A549 (cell line): ENCODE measurements around the gene KCTD5. TPM values are rescaled to one million over a fixed set of nuclear protein-coding genes. Genes with fewer than 3 reads are reported as not detected.

ENCODE experiments used
- ATAC-seq, 2 experiments: fragments of 200-7000 bp in 1 of 2; fragments of >200 bp in 1 of 2; cut with Nextera tagmentation in 1 of 2; cut with Tn5 transposase in 1 of 2; 3 replicates each; pipeline versions ENCODE4 v1.8.0 to v1.9.1; 2018 to 2020; ENCODE audit warnings: mild to moderate bottlenecking in 1 of 2, moderate library complexity in 1 of 2
- CTCF ChIA-PET: fragments of 300-600 bp; sonication (Branson Sonifier 250); formaldehyde crosslinking; extraction: SDS; loops from one replicate; lab custom pipeline; 2021; ENCODE audit warnings: antibody characterized with exemption, inconsistent platforms; lab: Yijun Ruan, JAX
- POLR2A ChIA-PET: fragments of 350-600 bp; formaldehyde crosslinking; extraction: SDS; loops from one replicate; lab custom pipeline; 2021; ENCODE audit warnings: antibody characterized with exemption, inconsistent platforms; lab: Yijun Ruan, JAX
- DNase-seq, 2 experiments: peaks; one replicate each; pipeline versions ENCODE4 v3.0.0 to v3.0.0-alpha.2; 2011 to 2016; ENCODE audit warnings: low read depth in 1 of 2, low spot score in 1 of 2
- FAIRE-seq: peaks from 2 replicates; lab custom pipeline; 2011; peaks lifted over from hg19 to GRCh38; lab: Jason Lieb, UNC
- H3K27ac ChIP-seq, 2 experiments: fragments of >200 bp; sonication (Bioruptor Twin); formaldehyde crosslinking; 3 replicates each; pipeline ENCODE4 v1.5.1; 2016 to 2017
- H3K4me1 ChIP-seq: fragments of >200 bp; sonication (Bioruptor Twin); formaldehyde crosslinking; 3 replicates; pipeline ENCODE4 v1.6.1; 2016
- H3K4me2 ChIP-seq: fragments of >200 bp; sonication (Bioruptor Twin); formaldehyde crosslinking; 3 replicates; pipeline ENCODE4 v1.6.1; 2016
- H3K4me3 ChIP-seq: fragments of >200 bp; sonication (Bioruptor Twin); formaldehyde crosslinking; 3 replicates; pipeline ENCODE4 v1.5.1; 2016
- H3K9me3 ChIP-seq: fragments of >200 bp; sonication (Bioruptor Twin); formaldehyde crosslinking; 3 replicates; pipeline ENCODE4 v1.6.1; 2016
- CEBPB ChIP-seq, 2 experiments: fragments of >200 bp in 1 of 2; sonication (Bioruptor Twin) in 1 of 2; formaldehyde crosslinking in 1 of 2; IDR thresholded peaks; 2 replicates each; pipeline ENCODE4 v1.6.1; 2012 to 2016
- CHD2 ChIP-seq: fragments of 150-350 bp; IDR thresholded peaks from 2 replicates; pipeline ENCODE4 v1.6.1; 2014; ENCODE audit warnings: low read length; ENCODE audit not compliant: partially characterized antibody
- CHD4 ChIP-seq: fragments of 200-600 bp; sonication (generic); IDR thresholded peaks from 2 replicates; pipeline ENCODE4 v1.6.1; 2016; ENCODE audit warnings: antibody characterized with exemption, mild to moderate bottlenecking, borderline replicate concordance
- EHMT2 ChIP-seq: fragments of 200-600 bp; sonication (generic); IDR thresholded peaks from 2 replicates; pipeline ENCODE4 v1.6.1; 2016; ENCODE audit warnings: antibody characterized with exemption, low read depth, mild to moderate bottlenecking, moderate library complexity
- ELK1 ChIP-seq: fragments of 150-350 bp; IDR thresholded peaks from 2 replicates; pipeline ENCODE4 v1.6.1; 2014; ENCODE audit warnings: low read depth, mild to moderate bottlenecking, low read length
- FOSL2 ChIP-seq, 2 experiments: fragments of 450-650 bp in 1 of 2; fragments of >200 bp in 1 of 2; sonication (Bioruptor Twin) in 1 of 2; formaldehyde crosslinking; IDR thresholded peaks; 2 replicates each; pipeline versions ENCODE4 v1.5.0 to v1.6.1; 2016 to 2020; ENCODE audit warnings: mild to moderate bottlenecking in 1 of 2, moderate library complexity in 1 of 2
- FOXS1 ChIP-seq: fragments of 250-450 bp; sonication (Bioruptor Pico); IDR thresholded peaks from 2 replicates; pipeline ENCODE4 v1.5.0; 2020; ENCODE audit warnings: mild to moderate bottlenecking, moderate library complexity
- HDAC2 ChIP-seq: fragments of 200-600 bp; sonication (generic); IDR thresholded peaks from 2 replicates; pipeline ENCODE4 v1.6.1; 2016
- HOXA7 ChIP-seq: fragments of 250-450 bp; sonication (Bioruptor Pico); IDR thresholded peaks from 2 replicates; pipeline ENCODE4 v1.5.0; 2020; ENCODE audit warnings: mild to moderate bottlenecking, moderate library complexity
- JUN ChIP-seq, 2 experiments: fragments of >200 bp; sonication (Bioruptor Twin); formaldehyde crosslinking; IDR thresholded peaks; 2 replicates in 1 of 2; 3 replicates in 1 of 2; pipeline ENCODE4 v1.6.1; 2016 to 2017
- MAFK ChIP-seq: fragments of 450-650 bp; IDR thresholded peaks from 2 replicates; pipeline ENCODE4 v1.6.1; 2014; ENCODE audit not compliant: partially characterized antibody
- MAX ChIP-seq: IDR thresholded peaks from 2 replicates; pipeline ENCODE4 v1.6.1; 2012
- NPAS2 ChIP-seq: fragments of 250-450 bp; sonication (Bioruptor Pico); IDR thresholded peaks from 2 replicates; pipeline ENCODE4 v1.8.0; 2022; ENCODE audit warnings: mild to moderate bottlenecking, moderate library complexity, borderline replicate concordance
- NR3C1 ChIP-seq: fragments of >200 bp; sonication (Bioruptor Twin); formaldehyde crosslinking; IDR thresholded peaks from 3 replicates; pipeline ENCODE4 v1.6.1; 2017
- PHF8 ChIP-seq: fragments of 200-600 bp; sonication (generic); IDR thresholded peaks from 2 replicates; pipeline ENCODE4 v1.6.1; 2016; ENCODE audit warnings: low read depth, mild to moderate bottlenecking, antibody characterized with exemption, moderate library complexity, borderline replicate concordance
- RAD21 ChIP-seq, 2 experiments: fragments of >200 bp in 1 of 2; sonication (Bioruptor Twin) in 1 of 2; formaldehyde crosslinking in 1 of 2; IDR thresholded peaks in 1 of 2; conservative IDR thresholded peaks in 1 of 2; 2 replicates in 1 of 2; 3 replicates in 1 of 2; pipeline ENCODE4 v1.6.1; 2012 to 2018; ENCODE audit warnings: inconsistent platforms in 1 of 2
- RNF2 ChIP-seq: fragments of 200-600 bp; sonication (generic); IDR thresholded peaks from 2 replicates; pipeline ENCODE4 v1.6.1; 2016; ENCODE audit warnings: low read depth, mild to moderate bottlenecking, antibody characterized with exemption, moderate library complexity, borderline replicate concordance
- SMC3 ChIP-seq: fragments of >200 bp; sonication (Bioruptor Twin); formaldehyde crosslinking; IDR thresholded peaks from 3 replicates; pipeline ENCODE4 v1.6.1; 2018; ENCODE audit warnings: inconsistent platforms
- SREBF2 ChIP-seq: fragments of 450-650 bp; IDR thresholded peaks from 2 replicates; pipeline ENCODE4 v1.6.1; 2014; ENCODE audit warnings: mild to moderate bottlenecking, moderate library complexity
- ZSCAN20 ChIP-seq: fragments of 250-450 bp; sonication (Bioruptor Pico); IDR thresholded peaks from 2 replicates; pipeline ENCODE4 v1.8.0; 2022; ENCODE audit warnings: mild to moderate bottlenecking, moderate library complexity
- WGBS: methylation state at CpG from one replicate; pipeline ENCODE4 v1.1.6; 2017; ENCODE audit errors: missing lambda C conversion rate; 5-methylcytosine and 5-hydroxymethylcytosine counted together
- polyA plus RNA-seq, 4 experiments: library from polyadenylated mRNA; depleted of rRNA in 3 of 4; stranded (reverse); fragments of >200 nt; fragmentation: RNase III in 1 of 4; extraction: RNeasy Plus Mini Kit Qiagen cat#74134 plus additional on column Dnase treatment in 1 of 4; gene quantifications; 2 replicates in 3 of 4; 3 replicates in 1 of 4; pipeline ENCODE4 v1.2.3, GENCODE V29; 2011 to 2017
- TF ChIP-seq, protein P1 (sequence below): fragments of >200 bp; sonication (Bioruptor Twin); formaldehyde crosslinking; IDR thresholded peaks from 3 replicates; pipeline ENCODE4 v1.5.1; 2016
- TF ChIP-seq, protein P2 (sequence below): fragments of 200-600 bp; sonication (generic); IDR thresholded peaks from 2 replicates; pipeline ENCODE4 v1.6.1; 2016; ENCODE audit warnings: antibody characterized with exemption, mild to moderate bottlenecking, moderate library complexity

The KCTD5 gene
- polyA plus RNA-seq, 2 of the 4 experiments (the other 2 are of a cell fraction), result 22.8 to 26.1 TPM

DNA sequence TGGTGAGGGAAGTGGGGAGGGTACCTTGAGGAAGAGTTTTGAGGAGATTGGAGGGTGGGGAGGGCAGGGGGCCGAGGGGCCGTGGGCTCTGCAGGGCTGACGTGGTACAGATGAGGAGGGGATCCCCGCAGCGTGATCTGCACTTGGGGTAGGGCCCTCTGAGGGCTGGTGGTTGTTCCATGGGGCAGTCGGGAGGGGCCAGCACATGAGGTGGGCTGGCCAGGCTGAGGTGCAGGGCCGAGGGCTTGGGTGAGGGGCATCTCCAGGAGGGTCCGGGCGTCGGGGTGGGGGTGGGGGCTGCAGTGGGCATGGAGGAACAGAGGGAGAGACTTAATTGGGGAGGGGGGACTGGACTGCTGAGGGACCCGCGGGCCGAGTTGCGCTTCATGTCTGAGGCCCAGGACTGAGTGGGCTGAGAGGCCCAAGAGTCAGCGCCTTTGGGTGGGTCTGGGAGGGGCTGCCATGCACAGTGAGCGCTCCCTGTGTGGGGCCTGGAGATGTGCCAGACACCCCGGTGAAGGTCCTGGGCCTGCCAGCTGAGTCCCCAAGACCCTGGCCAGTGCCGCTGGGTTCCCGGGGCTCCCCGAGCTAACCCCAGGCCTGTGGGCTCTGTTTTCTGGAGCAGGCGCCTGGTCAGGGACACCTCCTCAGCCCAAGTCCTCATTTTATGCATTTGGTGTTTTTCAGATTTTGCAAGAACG lies 24.4 kb downstream of the KCTD5 start:
- Histone ChIP-seq H3K4me1 (no peaks in the 10 kb centered on the region), H3K4me2 (no peak overlapping the region), H3K9me3 (no peaks in the 10 kb centered on the region), H3K4me3 (no peak overlapping the region), H3K27ac (no peak overlapping the region)
- CTCF ChIA-PET, result interaction anchor here (1.2 to 1.7 kb wide), 2 partner anchors 11 to 117 kb away, joined by 4 to 5 read pairs; no protein-coding TSS in a partner anchor
- FAIRE-seq (no peak), DNase-seq (no peak), ATAC-seq (no peak)
- no peak for TF ChIP-seq SREBF2
- WGBS, result 89% methylated on average over 12 of the region's 22 CpGs
- POLR2A ChIA-PET, result interaction anchor here (1.4 kb wide), 1 partner anchor 24 kb away, joined by 3 read pairs; the partner anchor contains the start of gene KCTD5

DNA sequence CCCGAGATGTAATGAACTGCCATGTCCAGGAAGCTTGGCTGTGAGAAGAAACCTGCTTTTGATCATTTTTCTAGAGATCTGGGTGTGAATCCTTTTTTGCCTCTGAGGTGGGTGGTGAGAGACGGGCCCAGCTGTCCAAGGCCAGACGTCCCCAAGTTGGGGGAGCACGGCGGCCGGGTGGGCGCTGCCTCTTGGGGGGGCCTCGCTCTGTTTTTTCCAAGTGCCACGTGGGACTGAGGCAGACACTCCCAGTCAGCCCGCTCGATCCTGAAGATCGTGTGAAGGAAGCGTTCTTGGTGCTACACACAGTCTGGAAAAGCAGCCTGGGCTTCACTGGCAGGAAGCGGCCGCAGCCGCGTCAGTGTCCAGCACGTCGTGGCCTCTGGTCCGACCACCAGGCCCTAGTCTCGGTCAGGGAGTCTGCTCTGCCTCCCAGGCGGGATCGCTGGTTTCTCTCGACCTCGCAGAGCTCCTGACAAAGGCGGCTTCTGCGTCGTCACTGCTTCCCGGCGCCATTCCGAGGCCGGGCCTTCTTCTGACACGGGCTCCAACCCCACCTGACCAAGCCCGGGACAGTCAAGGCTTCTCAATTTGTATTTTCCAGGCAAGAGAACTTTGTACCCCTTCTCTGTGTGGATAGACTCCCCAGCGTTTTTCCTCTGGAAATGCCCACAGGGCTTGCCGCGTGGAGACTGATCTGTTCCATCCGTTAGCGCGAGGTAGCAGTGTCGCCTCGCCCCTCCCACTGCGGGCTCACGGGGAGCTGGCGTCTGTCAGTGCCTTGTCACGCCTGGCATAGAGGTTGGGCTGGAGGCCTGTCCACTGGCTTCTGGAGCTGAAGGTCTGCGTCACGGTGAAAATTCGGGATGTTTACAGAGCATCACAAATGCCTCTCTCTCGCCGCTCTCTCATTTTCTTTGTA lies 25.3 kb downstream of the KCTD5 start:
- ATAC-seq, result no peak
- Histone ChIP-seq H3K4me1 (no peaks in the 10 kb centered on the region), H3K9me3 (no peaks in the 10 kb centered on the region), H3K4me2 (no peak overlapping the region), H3K27ac (no peak overlapping the region), H3K4me3 (no peak overlapping the region)
- 91% methylated on average over 46 of the region's 51 CpGs for WGBS
- ChIA-PET POLR2A (interaction anchor here (1.3 kb wide), 1 partner anchor 25 kb away, joined by 3 read pairs; the partner anchor contains the start of gene KCTD5), CTCF (interaction anchor here (0.9 to 1.7 kb wide), 2 partner anchors 10 kb away, joined by 3 to 5 read pairs; no protein-coding TSS in a partner anchor)
- no peak for FAIRE-seq
- no peak for TF ChIP-seq NPAS2 (CRISPR knock-in tag)
- no peak for TF ChIP-seq CEBPB (IDR thresholded peaks at IDR 0.05)
- no peak for TF ChIP-seq EHMT2
- TF ChIP-seq NR3C1, result no peak
- TF ChIP-seq ZSCAN20 (CRISPR knock-in tag), result no peak
- TF ChIP-seq ELK1, result no peak
- TF ChIP-seq FOSL2 (IDR thresholded peaks at IDR 0.05), result no peak
- TF ChIP-seq FOSL2 (CRISPR knock-in tag; IDR thresholded peaks at IDR 0.05), result no peak
- TF ChIP-seq, protein P1, sequence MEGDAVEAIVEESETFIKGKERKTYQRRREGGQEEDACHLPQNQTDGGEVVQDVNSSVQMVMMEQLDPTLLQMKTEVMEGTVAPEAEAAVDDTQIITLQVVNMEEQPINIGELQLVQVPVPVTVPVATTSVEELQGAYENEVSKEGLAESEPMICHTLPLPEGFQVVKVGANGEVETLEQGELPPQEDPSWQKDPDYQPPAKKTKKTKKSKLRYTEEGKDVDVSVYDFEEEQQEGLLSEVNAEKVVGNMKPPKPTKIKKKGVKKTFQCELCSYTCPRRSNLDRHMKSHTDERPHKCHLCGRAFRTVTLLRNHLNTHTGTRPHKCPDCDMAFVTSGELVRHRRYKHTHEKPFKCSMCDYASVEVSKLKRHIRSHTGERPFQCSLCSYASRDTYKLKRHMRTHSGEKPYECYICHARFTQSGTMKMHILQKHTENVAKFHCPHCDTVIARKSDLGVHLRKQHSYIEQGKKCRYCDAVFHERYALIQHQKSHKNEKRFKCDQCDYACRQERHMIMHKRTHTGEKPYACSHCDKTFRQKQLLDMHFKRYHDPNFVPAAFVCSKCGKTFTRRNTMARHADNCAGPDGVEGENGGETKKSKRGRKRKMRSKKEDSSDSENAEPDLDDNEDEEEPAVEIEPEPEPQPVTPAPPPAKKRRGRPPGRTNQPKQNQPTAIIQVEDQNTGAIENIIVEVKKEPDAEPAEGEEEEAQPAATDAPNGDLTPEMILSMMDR, result no peak
- TF ChIP-seq HOXA7 (CRISPR knock-in tag), result no peak
- TF ChIP-seq PHF8, result no peak
- TF ChIP-seq SMC3, result no peak
- no peak for TF ChIP-seq MAFK
- TF ChIP-seq FOXS1, result no peak
- no peak for TF ChIP-seq HDAC2
- DNase-seq, result no peak

DNA sequence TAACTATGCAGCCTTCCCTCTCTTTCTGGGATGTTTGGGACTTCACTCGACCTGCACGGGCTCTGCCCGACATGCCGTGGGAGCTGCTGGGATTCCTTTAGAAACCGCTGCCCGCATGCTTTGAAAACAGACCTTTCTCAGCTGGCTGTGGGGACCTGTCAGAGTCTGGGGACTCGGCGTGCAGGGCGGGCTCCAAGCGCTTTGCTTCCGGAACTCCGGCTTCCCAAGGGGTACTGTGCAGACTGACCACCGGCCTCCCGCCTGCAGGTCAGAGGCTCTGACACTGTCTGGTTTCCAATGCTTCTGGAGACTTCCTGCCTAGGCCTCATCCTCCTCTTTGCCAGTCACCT lies 25.9 kb downstream of the KCTD5 start:
- POLR2A ChIA-PET, result interaction anchor here (1.3 kb wide), 1 partner anchor 26 kb away, joined by 3 read pairs; the partner anchor contains the start of gene KCTD5
- TF ChIP-seq RAD21 (conservative IDR thresholded peaks at IDR 0.05 in 1 of 2, IDR thresholded peaks at IDR 0.05 in 1 of 2) (no peak), CHD2 (no peak), RNF2 (no peak), MAX (no peak), JUN (IDR thresholded peaks at IDR 0.05) (no peak), ELK1 (no peak), CHD4 (no peak)
- TF ChIP-seq, protein P2, sequence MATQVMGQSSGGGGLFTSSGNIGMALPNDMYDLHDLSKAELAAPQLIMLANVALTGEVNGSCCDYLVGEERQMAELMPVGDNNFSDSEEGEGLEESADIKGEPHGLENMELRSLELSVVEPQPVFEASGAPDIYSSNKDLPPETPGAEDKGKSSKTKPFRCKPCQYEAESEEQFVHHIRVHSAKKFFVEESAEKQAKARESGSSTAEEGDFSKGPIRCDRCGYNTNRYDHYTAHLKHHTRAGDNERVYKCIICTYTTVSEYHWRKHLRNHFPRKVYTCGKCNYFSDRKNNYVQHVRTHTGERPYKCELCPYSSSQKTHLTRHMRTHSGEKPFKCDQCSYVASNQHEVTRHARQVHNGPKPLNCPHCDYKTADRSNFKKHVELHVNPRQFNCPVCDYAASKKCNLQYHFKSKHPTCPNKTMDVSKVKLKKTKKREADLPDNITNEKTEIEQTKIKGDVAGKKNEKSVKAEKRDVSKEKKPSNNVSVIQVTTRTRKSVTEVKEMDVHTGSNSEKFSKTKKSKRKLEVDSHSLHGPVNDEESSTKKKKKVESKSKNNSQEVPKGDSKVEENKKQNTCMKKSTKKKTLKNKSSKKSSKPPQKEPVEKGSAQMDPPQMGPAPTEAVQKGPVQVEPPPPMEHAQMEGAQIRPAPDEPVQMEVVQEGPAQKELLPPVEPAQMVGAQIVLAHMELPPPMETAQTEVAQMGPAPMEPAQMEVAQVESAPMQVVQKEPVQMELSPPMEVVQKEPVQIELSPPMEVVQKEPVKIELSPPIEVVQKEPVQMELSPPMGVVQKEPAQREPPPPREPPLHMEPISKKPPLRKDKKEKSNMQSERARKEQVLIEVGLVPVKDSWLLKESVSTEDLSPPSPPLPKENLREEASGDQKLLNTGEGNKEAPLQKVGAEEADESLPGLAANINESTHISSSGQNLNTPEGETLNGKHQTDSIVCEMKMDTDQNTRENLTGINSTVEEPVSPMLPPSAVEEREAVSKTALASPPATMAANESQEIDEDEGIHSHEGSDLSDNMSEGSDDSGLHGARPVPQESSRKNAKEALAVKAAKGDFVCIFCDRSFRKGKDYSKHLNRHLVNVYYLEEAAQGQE, result no peak
- TF ChIP-seq, all 56 proteins: peak for 0
- FAIRE-seq (no peak), ATAC-seq (no peak), DNase-seq (no peak)
- H3K27ac ChIP-seq, result no peak overlapping the region
- no peak overlapping the region for H3K4me3 ChIP-seq
- no peaks in the 10 kb centered on the region for H3K9me3 ChIP-seq
- CTCF ChIA-PET, result interaction anchor here (0.9 kb wide), 1 partner anchor 9 kb away, joined by 3 read pairs; no protein-coding TSS in a partner anchor
- WGBS, result 91% methylated on average over 14 of the region's 14 CpGs
- H3K4me2 ChIP-seq, result no peak overlapping the region
- no peaks in the 10 kb centered on the region for H3K4me1 ChIP-seq
